ENCODE results near the gene UNC5C.

DNA sequence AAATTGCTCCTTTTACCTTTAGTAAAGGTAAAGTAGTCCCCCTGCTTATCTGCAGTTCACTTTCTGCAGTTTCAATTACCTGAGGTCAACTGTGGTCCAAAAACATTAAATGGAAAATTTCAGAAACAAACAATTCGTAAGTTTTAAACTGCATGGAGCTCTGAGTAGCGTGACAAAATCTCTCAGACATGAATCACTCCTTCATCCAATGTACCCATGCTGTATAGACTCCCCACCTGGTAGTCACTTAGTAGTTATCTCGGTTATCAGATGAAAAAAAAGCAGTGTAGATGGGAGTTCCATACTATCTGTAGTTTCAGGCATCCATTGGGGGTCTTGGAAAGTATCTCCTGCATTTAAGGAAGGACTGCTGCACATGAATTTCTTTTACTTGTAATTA, 7.7 kb downstream of the UNC5C start:
- TF ChIP-seq CTCF (IDR thresholded peaks at IDR 0.05): no peak
- TF ChIP-seq POLR2A (IDR thresholded peaks at IDR 0.05): no peak
